HepG2 (cell line): Measurements from ENCODE around the gene LIM2. TPM values are rescaled to one million over a fixed set of nuclear protein-coding genes. Genes with fewer than 3 reads are reported as not detected.
A peak's percentile ranks its signal among the peaks of the same experiment; 100 is the strongest.

Experiments
- KLF16 ChIP-seq, 2 experiments: sonication (generic) in 1 of 2; formaldehyde crosslinking in 1 of 2; IDR thresholded peaks; 2 replicates each; pipeline versions ENCODE4 v1.6.1 to v1.8.0; 2016 to 2023; ENCODE audit warnings: missing genetic modification reagents in 2 of 2, missing compliant biosample characterization in 1 of 2
- NR2F6 ChIP-seq, 2 experiments: IDR thresholded peaks; 2 replicates each; pipeline ENCODE4 v1.6.1; 2016; ENCODE audit warnings: antibody characterized with exemption in 1 of 2, mild to moderate bottlenecking in 1 of 2
- PRPF4 ChIP-seq: fragments of 200-400 bp; formaldehyde crosslinking; IDR thresholded peaks from 2 replicates; pipeline ENCODE4 v1.6.1; 2016; ENCODE audit warnings: low read length, low read depth; ENCODE audit not compliant: poor library complexity, severe bottlenecking
- RARG ChIP-seq: sonication (generic); formaldehyde crosslinking; IDR thresholded peaks from 2 replicates; pipeline ENCODE4 v1.4.0; 2020; ENCODE audit warnings: low read depth, mild to moderate bottlenecking, missing genetic modification reagents
- RELA ChIP-seq: sonication (generic); formaldehyde crosslinking; IDR thresholded peaks from 2 replicates; pipeline ENCODE4 v1.4.0; 2020; ENCODE audit warnings: missing genetic modification reagents
- SKI ChIP-seq: fragments of 450-650 bp; IDR thresholded peaks from one replicate; pipeline ENCODE4 v1.6.1; 2018; ENCODE audit warnings: mild to moderate bottlenecking; ENCODE audit not compliant: partially characterized antibody
- ZBTB7B ChIP-seq: sonication (generic); formaldehyde crosslinking; IDR thresholded peaks from 2 replicates; pipeline ENCODE4 v1.4.0; 2020; ENCODE audit warnings: missing genetic modification reagents
- ZKSCAN8 ChIP-seq: IDR thresholded peaks from 2 replicates; pipeline ENCODE4 v1.6.1; 2016; ENCODE audit warnings: borderline replicate concordance, missing genetic modification reagents, missing compliant biosample characterization
- ZNF234 ChIP-seq: sonication (generic); formaldehyde crosslinking; conservative IDR thresholded peaks from 2 replicates; pipeline ENCODE4 v1.5.1; 2020; ENCODE audit warnings: mild to moderate bottlenecking, missing genetic modification reagents
- ZNF674 ChIP-seq: sonication (generic); formaldehyde crosslinking; IDR thresholded peaks from 2 replicates; pipeline ENCODE4 v1.5.0; 2020; ENCODE audit warnings: low read depth, mild to moderate bottlenecking, missing genetic modification reagents
- polyA plus RNA-seq, 8 experiments: library from polyadenylated mRNA; depleted of rRNA in 3 of 8; stranded (reverse) in 7 of 8; unstranded in 1 of 8; fragments of >200 nt; fragmentation: Illumina TruSeq in 4 of 8; extraction: Trizol in 4 of 8; gene quantifications; 2 replicates each; pipeline versions ENCODE4 v1.2.1 to v1.2.3, GENCODE V29; 2011 to 2016; ENCODE audit warnings: low read depth in 4 of 8, missing spikeins in 1 of 8, mixed read lengths in 1 of 8; ENCODE audit not compliant: insufficient read depth in 1 of 8
- total RNA-seq, 5 experiments: library from RNA; depleted of rRNA; stranded (reverse); fragments of >200 nt; fragmentation: Illumina TruSeq; extraction: Trizol; gene quantifications; 2 replicates each; pipeline ENCODE4 v1.2.3, GENCODE V29; 2016; ENCODE audit warnings: low read depth in 1 of 5
- TF ChIP-seq, protein P1 (sequence below): sonication (generic); formaldehyde crosslinking; IDR thresholded peaks from 2 replicates; pipeline ENCODE4 v1.5.1; 2020; ENCODE audit warnings: missing genetic modification reagents, mild to moderate bottlenecking, borderline replicate concordance
- TF ChIP-seq, protein P2 (sequence below): sonication (generic); formaldehyde crosslinking; IDR thresholded peaks from 2 replicates; pipeline ENCODE4 v1.4.0; 2020; ENCODE audit warnings: missing genetic modification reagents
- TF ChIP-seq, protein P3 (sequence below): sonication (generic); formaldehyde crosslinking; IDR thresholded peaks from 2 replicates; pipeline ENCODE4 v1.4.0; 2020; ENCODE audit warnings: mild to moderate bottlenecking, missing genetic modification reagents
- TF ChIP-seq, protein P4 (sequence below): sonication (generic); formaldehyde crosslinking; IDR thresholded peaks from 2 replicates; pipeline ENCODE4 v1.9.0; 2022; ENCODE audit warnings: low read depth, missing genetic modification reagents

Gene LIM2
- total and polyA plus RNA-seq, 2 of the 13 experiments (the other 11 are each of a cell fraction or from before 2014, with no cell fraction given) = 1.3 TPM; not detected in 1

DNA sequence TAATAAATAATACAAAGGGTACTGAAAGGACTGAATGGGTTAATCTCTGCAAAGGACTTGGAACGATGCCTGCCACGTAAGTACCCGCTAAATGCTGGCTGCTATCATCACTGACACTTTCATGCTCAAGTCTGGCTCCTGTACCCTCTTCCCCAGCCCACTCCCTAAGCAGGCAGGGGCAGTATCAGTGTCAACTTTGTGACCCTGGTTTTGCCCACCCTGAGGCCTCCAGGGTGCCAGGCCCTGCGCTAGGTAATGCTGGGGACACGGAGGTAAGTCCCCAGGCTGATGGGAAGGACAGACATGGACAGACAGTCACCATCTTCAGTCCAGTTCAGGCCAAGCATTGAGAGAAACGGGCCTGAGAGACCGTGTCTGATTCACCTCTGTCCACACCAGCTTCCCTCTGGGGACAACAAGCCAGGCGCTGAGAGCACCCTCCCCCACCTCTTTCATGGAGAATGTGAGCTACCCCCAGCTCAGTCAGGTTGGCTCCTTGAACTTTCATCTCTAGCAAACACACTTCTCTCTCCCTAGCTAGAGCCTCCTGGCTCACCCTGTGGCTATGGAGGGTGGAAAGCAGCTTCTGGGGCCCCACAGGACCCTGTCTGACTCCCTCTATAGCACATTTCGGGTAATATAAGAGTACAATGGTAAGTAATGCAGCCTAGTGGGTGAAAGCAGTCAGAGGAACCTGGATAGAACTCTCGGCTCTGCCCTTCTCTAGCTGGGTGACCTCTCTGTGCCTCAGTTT, 22.4 kb downstream of the LIM2 start (continued):
- TF ChIP-seq, protein P1, sequence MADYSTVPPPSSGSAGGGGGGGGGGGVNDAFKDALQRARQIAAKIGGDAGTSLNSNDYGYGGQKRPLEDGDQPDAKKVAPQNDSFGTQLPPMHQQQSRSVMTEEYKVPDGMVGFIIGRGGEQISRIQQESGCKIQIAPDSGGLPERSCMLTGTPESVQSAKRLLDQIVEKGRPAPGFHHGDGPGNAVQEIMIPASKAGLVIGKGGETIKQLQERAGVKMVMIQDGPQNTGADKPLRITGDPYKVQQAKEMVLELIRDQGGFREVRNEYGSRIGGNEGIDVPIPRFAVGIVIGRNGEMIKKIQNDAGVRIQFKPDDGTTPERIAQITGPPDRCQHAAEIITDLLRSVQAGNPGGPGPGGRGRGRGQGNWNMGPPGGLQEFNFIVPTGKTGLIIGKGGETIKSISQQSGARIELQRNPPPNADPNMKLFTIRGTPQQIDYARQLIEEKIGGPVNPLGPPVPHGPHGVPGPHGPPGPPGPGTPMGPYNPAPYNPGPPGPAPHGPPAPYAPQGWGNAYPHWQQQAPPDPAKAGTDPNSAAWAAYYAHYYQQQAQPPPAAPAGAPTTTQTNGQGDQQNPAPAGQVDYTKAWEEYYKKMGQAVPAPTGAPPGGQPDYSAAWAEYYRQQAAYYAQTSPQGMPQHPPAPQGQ (CRISPR knock-in tag) = peak; percentile 96; the same call in 1 of the 2 replicates
- TF ChIP-seq ZNF674 = no peak
- TF ChIP-seq ZNF234 (CRISPR knock-in tag) = no peak
- TF ChIP-seq RELA = 0 out of 2 replicates have a peak, but pooled peaks have one; percentile 52
- TF ChIP-seq, protein P2, sequence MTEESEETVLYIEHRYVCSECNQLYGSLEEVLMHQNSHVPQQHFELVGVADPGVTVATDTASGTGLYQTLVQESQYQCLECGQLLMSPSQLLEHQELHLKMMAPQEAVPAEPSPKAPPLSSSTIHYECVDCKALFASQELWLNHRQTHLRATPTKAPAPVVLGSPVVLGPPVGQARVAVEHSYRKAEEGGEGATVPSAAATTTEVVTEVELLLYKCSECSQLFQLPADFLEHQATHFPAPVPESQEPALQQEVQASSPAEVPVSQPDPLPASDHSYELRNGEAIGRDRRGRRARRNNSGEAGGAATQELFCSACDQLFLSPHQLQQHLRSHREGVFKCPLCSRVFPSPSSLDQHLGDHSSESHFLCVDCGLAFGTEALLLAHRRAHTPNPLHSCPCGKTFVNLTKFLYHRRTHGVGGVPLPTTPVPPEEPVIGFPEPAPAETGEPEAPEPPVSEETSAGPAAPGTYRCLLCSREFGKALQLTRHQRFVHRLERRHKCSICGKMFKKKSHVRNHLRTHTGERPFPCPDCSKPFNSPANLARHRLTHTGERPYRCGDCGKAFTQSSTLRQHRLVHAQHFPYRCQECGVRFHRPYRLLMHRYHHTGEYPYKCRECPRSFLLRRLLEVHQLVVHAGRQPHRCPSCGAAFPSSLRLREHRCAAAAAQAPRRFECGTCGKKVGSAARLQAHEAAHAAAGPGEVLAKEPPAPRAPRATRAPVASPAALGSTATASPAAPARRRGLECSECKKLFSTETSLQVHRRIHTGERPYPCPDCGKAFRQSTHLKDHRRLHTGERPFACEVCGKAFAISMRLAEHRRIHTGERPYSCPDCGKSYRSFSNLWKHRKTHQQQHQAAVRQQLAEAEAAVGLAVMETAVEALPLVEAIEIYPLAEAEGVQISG (CRISPR knock-in tag) = peak; percentile 51; the same call in 1 of the 2 replicates
- TF ChIP-seq, protein P3, sequence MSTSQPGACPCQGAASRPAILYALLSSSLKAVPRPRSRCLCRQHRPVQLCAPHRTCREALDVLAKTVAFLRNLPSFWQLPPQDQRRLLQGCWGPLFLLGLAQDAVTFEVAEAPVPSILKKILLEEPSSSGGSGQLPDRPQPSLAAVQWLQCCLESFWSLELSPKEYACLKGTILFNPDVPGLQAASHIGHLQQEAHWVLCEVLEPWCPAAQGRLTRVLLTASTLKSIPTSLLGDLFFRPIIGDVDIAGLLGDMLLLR (CRISPR knock-in tag) = no peak
- peak in 1 of 2 experiments; percentile 33; a peak in 1 of 4 replicates for TF ChIP-seq KLF16 (CRISPR knock-in tag; IDR thresholded peaks at IDR 0.05)
- peak; percentile 48 for TF ChIP-seq SKI
- peak; percentile 84 for TF ChIP-seq PRPF4
- TF ChIP-seq, protein P4, sequence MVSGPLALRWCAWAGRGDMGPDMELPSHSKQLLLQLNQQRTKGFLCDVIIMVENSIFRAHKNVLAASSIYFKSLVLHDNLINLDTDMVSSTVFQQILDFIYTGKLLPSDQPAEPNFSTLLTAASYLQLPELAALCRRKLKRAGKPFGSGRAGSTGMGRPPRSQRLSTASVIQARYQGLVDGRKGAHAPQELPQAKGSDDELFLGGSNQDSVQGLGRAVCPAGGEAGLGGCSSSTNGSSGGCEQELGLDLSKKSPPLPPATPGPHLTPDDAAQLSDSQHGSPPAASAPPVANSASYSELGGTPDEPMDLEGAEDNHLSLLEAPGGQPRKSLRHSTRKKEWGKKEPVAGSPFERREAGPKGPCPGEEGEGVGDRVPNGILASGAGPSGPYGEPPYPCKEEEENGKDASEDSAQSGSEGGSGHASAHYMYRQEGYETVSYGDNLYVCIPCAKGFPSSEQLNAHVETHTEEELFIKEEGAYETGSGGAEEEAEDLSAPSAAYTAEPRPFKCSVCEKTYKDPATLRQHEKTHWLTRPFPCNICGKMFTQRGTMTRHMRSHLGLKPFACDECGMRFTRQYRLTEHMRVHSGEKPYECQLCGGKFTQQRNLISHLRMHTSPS (CRISPR knock-in tag) = no peak; the same call in 1 of the 2 replicates
- TF ChIP-seq ZBTB7B (CRISPR knock-in tag) = 0 out of 2 replicates have a peak, but pooled peaks have one; percentile 65
- TF ChIP-seq RARG = 0 out of 2 replicates have a peak, but pooled peaks have one; percentile 60
- TF ChIP-seq NR2F6 (IDR thresholded peaks at IDR 0.05) = peak; percentile 50
- TF ChIP-seq NR2F6 (CRISPR knock-in tag; IDR thresholded peaks at IDR 0.05) = peak; percentile 77
- TF ChIP-seq ZKSCAN8 (CRISPR knock-in tag) = peak; percentile 59; the same call in 1 of the 2 replicates
